Measurements from ENCODE around the gene DGKB.

DGKB gene

GRCh38 chr7:14196555-14196954 is 706.0 kb downstream of the DGKB start:
- peaks cover 8% of the 10 kb centered on the region for H3K9me3 Mint-ChIP-seq
- H3K4me3 Mint-ChIP-seq: no peak overlapping the region
- peak overlapping the region in 1 of 3 experiments; percentile 54 for H3K27ac Mint-ChIP-seq
- H3K36me3 Mint-ChIP-seq (ENCODE audit: low read depth): no peaks in the 10 kb centered on the region
- peaks cover 30% of the 10 kb centered on the region for H3K4me1 Mint-ChIP-seq
- TF ChIP-seq, protein P1, sequence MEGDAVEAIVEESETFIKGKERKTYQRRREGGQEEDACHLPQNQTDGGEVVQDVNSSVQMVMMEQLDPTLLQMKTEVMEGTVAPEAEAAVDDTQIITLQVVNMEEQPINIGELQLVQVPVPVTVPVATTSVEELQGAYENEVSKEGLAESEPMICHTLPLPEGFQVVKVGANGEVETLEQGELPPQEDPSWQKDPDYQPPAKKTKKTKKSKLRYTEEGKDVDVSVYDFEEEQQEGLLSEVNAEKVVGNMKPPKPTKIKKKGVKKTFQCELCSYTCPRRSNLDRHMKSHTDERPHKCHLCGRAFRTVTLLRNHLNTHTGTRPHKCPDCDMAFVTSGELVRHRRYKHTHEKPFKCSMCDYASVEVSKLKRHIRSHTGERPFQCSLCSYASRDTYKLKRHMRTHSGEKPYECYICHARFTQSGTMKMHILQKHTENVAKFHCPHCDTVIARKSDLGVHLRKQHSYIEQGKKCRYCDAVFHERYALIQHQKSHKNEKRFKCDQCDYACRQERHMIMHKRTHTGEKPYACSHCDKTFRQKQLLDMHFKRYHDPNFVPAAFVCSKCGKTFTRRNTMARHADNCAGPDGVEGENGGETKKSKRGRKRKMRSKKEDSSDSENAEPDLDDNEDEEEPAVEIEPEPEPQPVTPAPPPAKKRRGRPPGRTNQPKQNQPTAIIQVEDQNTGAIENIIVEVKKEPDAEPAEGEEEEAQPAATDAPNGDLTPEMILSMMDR (IDR thresholded peaks at IDR 0.05; ENCODE audit: unreplicated experiment in 3 of 3): no peak
- no peaks in the 10 kb centered on the region for H3K27me3 Mint-ChIP-seq (ENCODE audit: low read depth)

- TF ChIP-seq, protein P1 (IDR thresholded peaks at IDR 0.05; ENCODE audit: unreplicated experiment in 3 of 3): no peak
- Mint-ChIP-seq H3K27ac (peak overlapping the region in 1 of 3 experiments; percentile 54), H3K27me3 (ENCODE audit: low read depth) (no peaks in the 10 kb centered on the region), H3K4me1 (peaks cover 30% of the 10 kb centered on the region), H3K9me3 (peaks cover 8% of the 10 kb centered on the region), H3K36me3 (ENCODE audit: low read depth) (no peaks in the 10 kb centered on the region), H3K4me3 (no peak overlapping the region)
These were observed 706.7 kb downstream of the DGKB start for GRCh38 chr7:14195871-14196270.

- no peaks in the 10 kb centered on the region for H3K36me3 Mint-ChIP-seq (ENCODE audit: low read depth)
- no peak overlapping the region for H3K27ac Mint-ChIP-seq
- H3K27me3 Mint-ChIP-seq (ENCODE audit: low read depth): no peaks in the 10 kb centered on the region
- TF ChIP-seq, protein P1 (IDR thresholded peaks at IDR 0.05; ENCODE audit: unreplicated experiment in 3 of 3): no peak
- H3K9me3 Mint-ChIP-seq: peaks cover 8% of the 10 kb centered on the region
- H3K4me1 Mint-ChIP-seq: peaks cover 30% of the 10 kb centered on the region
- no peak overlapping the region for H3K4me3 Mint-ChIP-seq
These were observed 707.5 kb downstream of the DGKB start for GRCh38 chr7:14195079-14195478.

GRCh38 chr7:14191686-14192098 is 710.9 kb downstream of the DGKB start:
- H3K9me3 Mint-ChIP-seq: peaks cover 11% of the 10 kb centered on the region
- H3K36me3 Mint-ChIP-seq (ENCODE audit: low read depth): no peaks in the 10 kb centered on the region
- H3K27me3 Mint-ChIP-seq (ENCODE audit: low read depth): no peaks in the 10 kb centered on the region
- H3K4me3 Mint-ChIP-seq: no peak overlapping the region
- peaks cover 15% of the 10 kb centered on the region for H3K4me1 Mint-ChIP-seq
- TF ChIP-seq, protein P1 (IDR thresholded peaks at IDR 0.05; ENCODE audit: unreplicated experiment in 3 of 3): no peak
- H3K27ac Mint-ChIP-seq: no peak overlapping the region

DNA sequence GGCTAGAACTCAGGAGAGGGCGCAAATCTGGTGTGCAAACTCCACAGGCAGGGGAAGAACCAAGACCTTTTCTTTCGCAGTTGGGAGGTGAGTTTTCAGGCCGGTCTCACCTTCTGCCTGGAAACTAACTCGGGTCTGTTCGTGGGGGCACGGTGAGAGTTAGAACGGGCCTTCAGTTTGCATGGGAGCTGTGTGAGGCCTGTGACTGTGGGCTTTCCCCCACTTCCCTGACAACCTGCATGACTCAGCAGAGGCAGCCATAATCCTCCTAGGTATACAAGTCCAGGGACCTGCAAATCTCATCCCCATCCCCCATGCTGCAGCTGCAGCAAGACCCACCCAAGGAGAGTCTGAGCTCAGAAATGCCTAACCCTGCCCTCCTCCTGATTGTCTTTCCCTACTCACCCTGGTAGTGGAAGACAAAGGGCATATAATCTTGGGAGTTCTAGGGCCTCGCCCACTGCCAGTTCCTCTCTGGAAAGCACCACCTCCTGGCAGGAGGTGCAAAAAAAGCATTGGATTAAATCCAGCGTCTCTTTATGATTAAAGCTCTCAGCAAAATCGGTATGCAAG is 718.2 kb downstream of the DGKB start:
- Mint-ChIP-seq H3K27me3 (ENCODE audit: low read depth) (no peaks in the 10 kb centered on the region), H3K27ac (no peak overlapping the region), H3K36me3 (ENCODE audit: low read depth) (no peaks in the 10 kb centered on the region), H3K9me3 (peaks cover 22% of the 10 kb centered on the region), H3K4me1 (no peaks in the 10 kb centered on the region), H3K4me3 (no peak overlapping the region)
- TF ChIP-seq, protein P1 (IDR thresholded peaks at IDR 0.05; ENCODE audit: unreplicated experiment in 3 of 3): no peak

GRCh38 chr7:14179781-14180180 is 722.8 kb downstream of the DGKB start:
- Mint-ChIP-seq H3K27ac (no peak overlapping the region), H3K9me3 (no peaks in the 10 kb centered on the region), H3K4me3 (no peak overlapping the region), H3K4me1 (no peaks in the 10 kb centered on the region), H3K36me3 (ENCODE audit: low read depth) (no peaks in the 10 kb centered on the region), H3K27me3 (ENCODE audit: low read depth) (no peaks in the 10 kb centered on the region)
- TF ChIP-seq, protein P1 (IDR thresholded peaks at IDR 0.05; ENCODE audit: unreplicated experiment in 3 of 3): no peak

Measured in nephron (organoid).